ENCODE measurements around the gene PPDPF.

DNA sequence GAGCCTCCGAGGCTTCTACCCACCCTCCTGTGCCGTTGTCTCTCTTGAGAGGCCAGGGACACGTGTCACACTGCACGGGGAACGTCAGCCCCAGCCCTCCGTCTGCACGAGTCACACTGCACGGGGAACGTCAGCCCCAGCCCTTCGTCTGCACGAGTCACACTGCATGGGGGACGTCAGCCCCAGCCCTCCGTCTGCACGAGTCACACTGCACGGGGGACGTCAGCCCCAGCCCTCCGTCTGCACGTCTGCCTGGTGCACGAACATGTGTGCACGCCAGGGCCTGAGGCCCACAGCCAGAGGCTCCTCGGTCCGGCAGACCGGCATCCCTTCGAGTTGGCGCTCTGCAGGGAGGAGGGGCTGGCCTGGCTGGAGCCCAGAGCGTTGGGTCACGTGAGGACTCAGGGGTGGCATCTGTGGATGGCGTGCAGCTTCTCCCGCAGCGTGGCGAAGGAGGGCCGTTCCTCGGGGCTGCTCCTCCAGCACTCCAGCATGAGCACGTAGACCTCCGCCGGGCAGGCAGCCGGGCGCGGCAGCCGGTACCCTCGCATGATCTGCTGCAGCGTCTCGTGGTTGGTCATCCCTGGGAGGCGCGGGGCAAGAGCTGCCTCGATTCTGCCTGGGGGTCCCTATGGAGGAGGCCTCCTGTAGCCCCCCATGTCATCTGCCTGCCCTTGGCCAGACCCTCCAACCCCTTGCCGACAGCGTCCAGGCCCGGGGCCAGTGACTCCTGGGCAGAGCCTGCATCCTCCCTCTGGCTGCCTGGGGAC, 20.0 kb downstream of the PPDPF start:
- TF ChIP-seq, protein P1, sequence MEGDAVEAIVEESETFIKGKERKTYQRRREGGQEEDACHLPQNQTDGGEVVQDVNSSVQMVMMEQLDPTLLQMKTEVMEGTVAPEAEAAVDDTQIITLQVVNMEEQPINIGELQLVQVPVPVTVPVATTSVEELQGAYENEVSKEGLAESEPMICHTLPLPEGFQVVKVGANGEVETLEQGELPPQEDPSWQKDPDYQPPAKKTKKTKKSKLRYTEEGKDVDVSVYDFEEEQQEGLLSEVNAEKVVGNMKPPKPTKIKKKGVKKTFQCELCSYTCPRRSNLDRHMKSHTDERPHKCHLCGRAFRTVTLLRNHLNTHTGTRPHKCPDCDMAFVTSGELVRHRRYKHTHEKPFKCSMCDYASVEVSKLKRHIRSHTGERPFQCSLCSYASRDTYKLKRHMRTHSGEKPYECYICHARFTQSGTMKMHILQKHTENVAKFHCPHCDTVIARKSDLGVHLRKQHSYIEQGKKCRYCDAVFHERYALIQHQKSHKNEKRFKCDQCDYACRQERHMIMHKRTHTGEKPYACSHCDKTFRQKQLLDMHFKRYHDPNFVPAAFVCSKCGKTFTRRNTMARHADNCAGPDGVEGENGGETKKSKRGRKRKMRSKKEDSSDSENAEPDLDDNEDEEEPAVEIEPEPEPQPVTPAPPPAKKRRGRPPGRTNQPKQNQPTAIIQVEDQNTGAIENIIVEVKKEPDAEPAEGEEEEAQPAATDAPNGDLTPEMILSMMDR (IDR thresholded peaks at IDR 0.05; ENCODE audit: extremely low read depth in 1 of 2, insufficient read depth in 1 of 2, low read depth in 1 of 2, low read length in 2 of 2): no peak
- TF ChIP-seq POLR2A (IDR thresholded peaks at IDR 0.05; ENCODE audit: low read depth, low read length): no peak
- no peak for TF ChIP-seq POLR2AphosphoS5 (IDR thresholded peaks at IDR 0.05; ENCODE audit: insufficient read depth, low read depth, low read length)
- no peak for TF ChIP-seq EZH2 (IDR thresholded peaks at IDR 0.05; ENCODE audit: borderline replicate concordance, low read depth, low read length, severe bottlenecking)
- no peak for TF ChIP-seq JUN (IDR thresholded peaks at IDR 0.05; ENCODE audit: borderline replicate concordance, insufficient read depth, insufficient read length, low read depth)
- TF ChIP-seq FOS (IDR thresholded peaks at IDR 0.05; ENCODE audit: borderline replicate concordance, insufficient read depth, low read length): no peak
- TF ChIP-seq MAX (IDR thresholded peaks at IDR 0.05; ENCODE audit: insufficient read depth, insufficient read length): no peak
- no peak for TF ChIP-seq GATA2 (IDR thresholded peaks at IDR 0.05; ENCODE audit: insufficient read depth, insufficient read length, low read depth, low read length)
- no peak for TF ChIP-seq MYC (IDR thresholded peaks at IDR 0.05; ENCODE audit: low read depth, low read length)
